Activated T-cell treated with anti-CD3 and anti-CD28 coated beads, Interleukin-2, amount 50 U/mL, for 4 hours (primary cell): ENCODE data around the gene APBA2. TPM values are rescaled to one million over a fixed set of nuclear protein-coding genes. Genes with fewer than 3 reads are reported as not detected.
"Not testable (repeated sequence)": the region's sequence is repeated elsewhere in the genome, so short reads cannot be mapped to it uniquely, and the experiment has no call there.

Experiments
- ATAC-seq, 2 donors: fragments of 200-7000 bp; cut with Tn5 transposase; one replicate each; pipeline ENCODE4 v1.10.0; 2021
- DNase-seq: peaks from one replicate; pipeline ENCODE4 v3.0.0-alpha.2; 2020
- H3K27me3 Mint-ChIP-seq: one replicate; pipeline ENCODE4 v1.8.0; 2021; ENCODE audit warnings: low read depth, mixed read lengths
- H3K36me3 Mint-ChIP-seq: one replicate; pipeline ENCODE4 v1.8.0; 2022; ENCODE audit warnings: mixed read lengths; ENCODE audit not compliant: insufficient read depth
- H3K4me1 Mint-ChIP-seq: one replicate; pipeline ENCODE4 v1.8.0; 2021; ENCODE audit warnings: low read depth, mixed read lengths
- H3K4me3 Mint-ChIP-seq: one replicate; pipeline ENCODE4 v1.8.0; 2021; ENCODE audit warnings: mild to moderate bottlenecking, moderate library complexity, mixed read lengths
- H3K9me3 Mint-ChIP-seq: one replicate; pipeline ENCODE4 v1.8.0; 2021; ENCODE audit warnings: mixed read lengths
- total RNA-seq, 3 donors: library from RNA; stranded (reverse); gene quantifications; one replicate each; pipeline ENCODE4 v1.2.1, GENCODE V29; 2021

The APBA2 gene
- total RNA-seq, 3 donors from 2014 or later, result 11.0 to 14.7 (median 14.5) TPM

DNA sequence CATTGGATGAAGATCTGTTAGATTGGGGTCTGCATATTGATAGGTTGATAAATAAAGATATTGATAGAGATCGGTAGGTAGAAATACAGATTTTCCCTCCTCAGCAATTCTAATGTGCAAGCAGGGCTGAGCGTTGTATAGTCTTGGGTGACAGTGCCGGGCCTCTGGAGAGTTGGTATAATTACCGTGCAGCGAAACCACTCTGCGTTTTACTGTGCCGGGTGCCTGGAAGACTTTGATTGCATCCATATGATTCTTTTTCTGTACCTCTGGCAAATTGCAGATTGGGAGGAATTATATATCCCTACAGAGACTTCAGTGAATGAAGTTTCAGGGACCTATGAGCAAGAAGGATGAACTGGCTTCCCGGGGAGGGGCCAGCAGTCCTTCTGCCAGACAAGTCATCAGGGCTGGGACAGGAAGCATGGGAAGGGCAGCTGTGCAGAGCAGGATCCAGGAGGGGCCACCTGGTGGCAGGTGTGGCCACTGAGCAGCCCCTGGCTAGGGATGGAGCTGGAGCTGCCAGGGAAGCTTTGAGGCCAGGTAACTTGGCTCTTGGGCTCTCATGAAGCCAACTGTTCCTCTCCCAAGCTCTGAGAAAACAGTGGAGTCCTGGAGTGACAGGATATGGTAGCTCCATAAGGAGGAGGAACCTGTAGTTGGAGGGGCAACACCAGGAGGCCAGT, 132.5 kb downstream of the APBA2 start:
- ATAC-seq (no peak), DNase-seq (no peak)
- peaks cover 26% of the 10 kb centered on the region for H3K4me1 Mint-ChIP-seq
- H3K9me3 Mint-ChIP-seq, result no peaks in the 10 kb centered on the region
- no peaks in the 10 kb centered on the region for H3K27me3 Mint-ChIP-seq
- peaks cover 10% of the 10 kb centered on the region for H3K36me3 Mint-ChIP-seq
- no peak overlapping the region for H3K4me3 Mint-ChIP-seq

DNA sequence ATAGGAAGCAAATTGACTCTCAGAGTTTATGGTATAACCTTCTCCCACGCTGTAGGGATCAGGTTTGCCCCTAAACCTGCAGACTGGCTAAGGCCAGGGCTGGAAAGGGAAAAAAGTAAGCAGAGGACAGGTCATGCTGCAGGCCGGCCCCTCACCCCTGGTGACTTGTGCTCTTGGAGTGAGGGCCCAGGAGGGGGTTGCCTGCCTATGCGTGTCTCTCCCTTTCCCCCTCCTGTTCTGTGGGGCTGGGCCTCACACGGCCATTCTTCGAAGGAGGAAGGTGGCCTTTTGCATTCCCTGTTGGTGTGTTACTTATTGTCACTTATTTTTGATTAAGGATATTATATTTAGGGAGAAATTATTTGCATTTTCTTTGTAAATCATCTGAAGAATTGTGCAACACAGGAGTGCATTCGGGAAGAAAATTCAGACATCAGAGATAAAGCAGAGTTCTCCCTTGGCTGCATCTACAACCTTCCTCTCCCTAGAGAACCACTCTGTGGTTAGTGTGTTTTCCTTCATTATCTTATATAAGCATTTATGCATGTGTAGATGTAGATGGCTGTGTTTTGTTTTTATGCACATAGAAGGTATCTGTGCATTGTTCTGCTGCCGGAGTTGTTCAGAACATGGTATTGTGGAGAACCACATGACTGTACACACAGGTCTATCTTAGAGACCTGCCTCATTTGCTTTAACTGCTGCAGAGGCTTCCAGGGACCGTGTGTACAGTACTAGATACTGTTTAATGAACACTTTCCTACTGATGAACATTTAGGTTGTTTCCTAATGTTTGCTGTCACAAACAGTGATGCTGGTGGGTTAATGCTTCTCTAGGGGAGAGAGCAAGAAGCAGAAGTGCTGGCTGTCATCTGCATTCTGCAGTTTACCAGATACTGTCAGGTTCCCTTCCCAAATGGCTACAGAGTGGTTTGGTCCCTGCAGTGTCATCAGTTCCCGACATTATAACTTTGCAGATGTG, 133.5 kb downstream of the APBA2 start:
- H3K9me3 Mint-ChIP-seq, result no peaks in the 10 kb centered on the region
- DNase-seq, result no peak
- H3K4me3 Mint-ChIP-seq, result no peak overlapping the region
- H3K36me3 Mint-ChIP-seq, result peaks cover 10% of the 10 kb centered on the region
- H3K4me1 Mint-ChIP-seq, result peaks cover 20% of the 10 kb centered on the region
- no peaks in the 10 kb centered on the region for H3K27me3 Mint-ChIP-seq
- no peak for ATAC-seq

DNA sequence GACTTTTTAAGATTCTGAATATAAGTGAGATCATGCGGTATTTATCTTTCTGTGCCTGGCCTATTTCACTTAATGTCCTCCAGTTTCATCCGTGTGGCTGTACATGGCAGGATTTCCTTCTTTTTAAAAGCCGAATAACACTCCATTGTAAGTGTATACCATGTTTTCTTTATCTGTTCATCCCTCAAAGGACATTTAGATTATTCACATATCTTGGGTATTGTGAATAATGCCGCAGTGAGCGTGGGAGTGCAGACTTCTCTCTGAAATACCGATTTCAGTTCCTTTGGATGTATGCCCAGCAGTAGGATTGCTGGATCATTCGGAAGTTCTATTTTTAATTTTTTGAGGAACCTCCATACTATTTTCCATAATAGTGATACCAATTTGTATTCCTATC, 136.1 kb downstream of the APBA2 start:
- DNase-seq, result no peak
- Mint-ChIP-seq H3K27me3 (no peaks in the 10 kb centered on the region), H3K36me3 (peaks cover 2% of the 10 kb centered on the region), H3K4me1 (peaks cover 15% of the 10 kb centered on the region), H3K9me3 (no peaks in the 10 kb centered on the region), H3K4me3 (no peak overlapping the region)
- no peak for ATAC-seq

GRCh38 chr15:29024662-29025061, 138.9 kb downstream of the APBA2 start:
- no peaks in the 10 kb centered on the region for H3K27me3 Mint-ChIP-seq
- no peak overlapping the region for H3K4me3 Mint-ChIP-seq
- H3K9me3 Mint-ChIP-seq, result no peaks in the 10 kb centered on the region
- no peak for DNase-seq
- peaks cover 23% of the 10 kb centered on the region for H3K4me1 Mint-ChIP-seq
- H3K36me3 Mint-ChIP-seq, result peaks cover 3% of the 10 kb centered on the region
- ATAC-seq, result no peak

- H3K4me1 Mint-ChIP-seq, result peaks cover 20% of the 10 kb centered on the region
- not testable (repeated sequence) for DNase-seq, H3K36me3 Mint-ChIP-seq, H3K4me3 Mint-ChIP-seq, ATAC-seq, H3K9me3 Mint-ChIP-seq, H3K27me3 Mint-ChIP-seq
These were observed 139.6 kb downstream of the APBA2 start for GRCh38 chr15:29025411-29025810.

GRCh38 chr15:29028158-29028557, 142.4 kb downstream of the APBA2 start:
- not testable (repeated sequence) for ATAC-seq

GRCh38 chr15:29029651-29030195, 143.9 kb downstream of the APBA2 start:
- peaks cover 33% of the 10 kb centered on the region for H3K4me1 Mint-ChIP-seq
- H3K4me3 Mint-ChIP-seq, result no peak overlapping the region
- H3K9me3 Mint-ChIP-seq, result no peaks in the 10 kb centered on the region

More at GRCh38 chr15:29028158-29028557, 142.4 kb downstream of the APBA2 start:
- Mint-ChIP-seq H3K4me1 (peaks cover 36% of the 10 kb centered on the region), H3K36me3 (peaks cover 11% of the 10 kb centered on the region)
- DNase-seq, H3K4me3 Mint-ChIP-seq, H3K9me3 Mint-ChIP-seq, H3K27me3 Mint-ChIP-seq: not testable (repeated sequence)

DNA sequence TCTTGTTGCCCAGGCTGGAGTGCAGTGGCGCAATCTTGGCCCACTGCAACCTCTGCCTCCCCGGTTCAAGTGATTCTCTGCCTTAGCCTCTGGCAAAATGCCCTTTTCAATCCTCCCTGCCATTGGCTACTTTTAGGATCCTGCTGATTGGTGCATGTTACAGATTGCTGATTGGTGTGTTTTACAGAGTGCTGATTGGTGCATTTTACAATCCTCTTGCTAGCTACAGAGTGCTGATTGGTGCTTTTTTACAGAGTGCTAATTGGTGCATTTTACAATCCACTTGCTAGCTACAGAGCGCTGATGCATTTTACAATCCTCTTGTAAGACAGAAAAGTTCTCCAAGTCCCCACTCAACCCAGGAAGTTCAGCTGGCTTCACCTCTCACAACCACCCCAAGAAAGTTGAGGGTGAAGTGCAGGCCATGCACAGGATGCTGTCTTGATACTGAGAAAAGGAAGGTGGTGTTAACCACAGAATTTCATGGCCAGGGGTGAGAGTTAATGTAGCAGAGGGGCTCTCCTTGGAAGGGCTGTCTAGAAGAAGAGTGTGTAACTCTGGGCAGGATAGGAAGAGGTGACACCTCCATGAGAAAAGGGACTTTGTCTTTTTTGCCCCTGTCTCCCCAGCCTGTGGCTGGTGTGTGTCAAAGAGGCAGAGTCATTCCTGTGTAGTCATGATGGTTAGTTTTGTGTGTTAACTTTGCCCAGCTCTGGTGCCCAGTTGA, 145.9 kb downstream of the APBA2 start:
- ATAC-seq (peak; percentile 46 to 74), DNase-seq (no peak)
- Mint-ChIP-seq H3K4me3 (no peak overlapping the region), H3K4me1 (peaks cover 38% of the 10 kb centered on the region), H3K9me3 (no peaks in the 10 kb centered on the region), H3K36me3 (peaks cover 11% of the 10 kb centered on the region), H3K27me3 (no peaks in the 10 kb centered on the region)

More at GRCh38 chr15:29029651-29030195, 143.9 kb downstream of the APBA2 start:
- ATAC-seq, result no peak
- DNase-seq, result no peak
- H3K36me3 Mint-ChIP-seq, result peaks cover 11% of the 10 kb centered on the region
- H3K27me3 Mint-ChIP-seq, result no peaks in the 10 kb centered on the region

GRCh38 chr15:29032229-29032625, 146.5 kb downstream of the APBA2 start:
- no peaks in the 10 kb centered on the region for H3K9me3 Mint-ChIP-seq
- no peaks in the 10 kb centered on the region for H3K27me3 Mint-ChIP-seq
- DNase-seq, result no peak
- H3K4me1 Mint-ChIP-seq, result peaks cover 41% of the 10 kb centered on the region
- H3K36me3 Mint-ChIP-seq, result peaks cover 11% of the 10 kb centered on the region
- no peak for ATAC-seq
- no peak overlapping the region for H3K4me3 Mint-ChIP-seq

DNA sequence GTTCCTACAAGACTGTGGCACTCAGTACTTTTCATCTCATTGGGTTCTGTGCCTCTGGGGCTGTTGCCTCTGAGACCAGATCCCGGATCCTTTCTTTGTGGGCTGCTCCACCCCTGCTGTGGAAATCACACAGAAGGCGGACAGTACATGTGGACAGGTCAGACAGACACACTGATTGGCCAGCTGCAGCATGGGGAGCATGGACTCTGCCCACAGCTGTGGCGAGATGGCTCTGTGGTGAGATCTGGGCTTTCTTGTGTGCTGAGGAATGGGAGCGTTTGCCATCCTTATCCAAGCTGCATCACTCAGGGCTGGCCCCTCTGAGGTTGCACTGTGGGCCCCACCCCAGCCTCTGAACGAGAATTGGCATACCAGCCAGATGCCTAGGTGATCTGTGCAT, 147.0 kb downstream of the APBA2 start:
- Mint-ChIP-seq H3K4me3 (no peak overlapping the region), H3K9me3 (no peaks in the 10 kb centered on the region), H3K27me3 (no peaks in the 10 kb centered on the region)

DNA sequence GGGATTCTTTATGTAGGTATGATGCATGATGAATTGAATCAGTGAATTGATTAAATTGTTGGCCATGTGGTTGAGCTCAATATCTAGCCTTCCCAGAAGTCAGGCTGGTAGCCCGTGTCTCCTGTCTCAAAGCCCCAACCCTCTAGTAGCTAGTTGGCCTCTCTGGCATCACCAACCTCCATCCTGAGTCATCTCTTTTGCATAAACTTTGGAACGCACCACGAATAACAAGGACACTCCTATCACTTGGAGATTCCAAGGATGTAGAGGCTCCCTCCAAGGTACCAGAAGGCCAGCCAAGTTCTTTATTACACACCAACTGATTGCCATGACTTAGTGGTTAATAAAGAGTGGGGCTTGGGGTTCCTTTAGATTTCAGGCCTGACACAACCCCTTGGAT, 148.4 kb downstream of the APBA2 start:
- ATAC-seq, result no peak
- H3K4me3 Mint-ChIP-seq, result no peak overlapping the region
- H3K27me3 Mint-ChIP-seq, result no peaks in the 10 kb centered on the region
- H3K4me1 Mint-ChIP-seq, result peaks cover 49% of the 10 kb centered on the region
- no peaks in the 10 kb centered on the region for H3K9me3 Mint-ChIP-seq
- H3K36me3 Mint-ChIP-seq, result peaks cover 8% of the 10 kb centered on the region
- DNase-seq, result no peak

More for the DNA sequence above, 147.0 kb downstream of the APBA2 start:
- ATAC-seq, result no peak
- Mint-ChIP-seq H3K4me1 (peaks cover 46% of the 10 kb centered on the region), H3K36me3 (peaks cover 11% of the 10 kb centered on the region)
- no peak for DNase-seq

DNA sequence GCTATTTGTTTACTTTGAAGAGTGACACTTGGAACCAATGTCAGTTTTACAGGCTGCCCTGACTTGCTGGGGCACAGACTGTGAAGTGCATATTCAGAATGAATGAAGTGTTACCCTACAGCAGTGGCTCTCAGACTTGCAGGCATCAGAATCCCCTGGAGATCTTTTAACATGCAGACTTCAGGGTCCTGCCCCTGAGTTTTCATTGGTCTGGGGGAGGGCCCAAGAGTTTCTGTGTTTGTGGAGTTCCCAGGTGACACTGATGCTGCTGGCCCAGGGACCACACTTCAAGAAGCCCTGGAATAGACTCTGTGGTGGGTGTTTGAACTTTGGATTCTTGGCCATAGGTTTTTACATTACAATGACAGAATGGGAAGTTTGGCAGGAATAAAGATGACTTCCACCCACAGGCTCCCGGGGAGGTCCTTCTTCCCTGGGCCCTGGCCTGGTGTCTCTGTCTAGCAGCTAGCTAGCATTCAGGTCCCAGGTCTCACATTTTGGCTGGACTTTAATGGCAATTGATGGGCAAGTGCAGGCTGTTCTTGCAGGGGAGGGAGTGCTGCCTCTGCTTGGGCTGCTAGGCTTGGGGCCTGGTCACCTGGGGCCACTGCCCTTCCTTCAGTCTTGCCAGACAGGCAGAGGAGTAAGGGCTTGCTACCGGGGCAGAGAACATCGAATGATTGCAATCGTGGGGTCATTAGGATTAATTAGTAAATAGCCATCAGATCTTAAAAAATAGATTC, 149.0 kb downstream of the APBA2 start:
- DNase-seq (no peak), ATAC-seq (no peak)
- Mint-ChIP-seq H3K4me1 (peaks cover 53% of the 10 kb centered on the region), H3K4me3 (no peak overlapping the region), H3K36me3 (peaks cover 8% of the 10 kb centered on the region), H3K27me3 (no peaks in the 10 kb centered on the region), H3K9me3 (no peaks in the 10 kb centered on the region)
